Omental fat pad (tissue), 4 donors: ENCODE results near the gene ANKRD29. TPM values are rescaled to one million over a fixed set of nuclear protein-coding genes. Genes with fewer than 3 reads are reported as not detected.

ENCODE experiments used
- ATAC-seq: fragments of 150-250 bp; one replicate; pipeline ENCODE4 v1.9.1; 2016; ENCODE audit warnings: mild to moderate bottlenecking, moderate library complexity; ENCODE audit not compliant: low FRiP score
- DNase-seq: peaks from one replicate; pipeline ENCODE4 v3.0.0-alpha.2; 2019; ENCODE audit warnings: low spot score
- CTCF ChIP-seq, 3 donors: fragments of 450-650 bp; IDR thresholded peaks; one replicate each; pipeline ENCODE4 v1.5.1; 2016 to 2017; ENCODE audit warnings: antibody characterized with exemption in 3 of 3, mild to moderate bottlenecking in 3 of 3, moderate library complexity in 2 of 3
- total RNA-seq, 4 donors: library from RNA; depleted of rRNA; stranded (reverse); fragments of >200 nt; gene quantifications; one replicate each; pipeline ENCODE4 v1.1.0, GENCODE V29; 2016

ANKRD29 gene
- total RNA-seq, 4 donors from 2014 or later, result 8.1 to 51.9 (median 15.3) TPM

DNA sequence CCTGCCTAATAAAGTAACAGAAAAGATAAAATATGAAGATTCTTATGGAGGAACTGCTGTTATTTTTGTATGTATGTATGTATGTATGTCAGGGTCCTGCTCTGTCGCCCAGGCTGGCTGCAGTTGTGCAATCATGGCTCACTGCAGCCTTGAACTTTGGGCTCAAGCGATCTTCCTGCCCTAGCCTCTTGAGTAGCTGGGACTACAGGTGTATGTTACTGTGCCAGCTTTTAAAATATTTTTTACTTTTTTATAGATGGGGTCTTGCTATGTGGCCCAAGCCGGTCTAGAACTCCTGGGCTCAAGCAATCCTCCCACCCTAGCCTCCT, 26.7 kb downstream of the ANKRD29 start:
- ATAC-seq (no peak), DNase-seq (no peak)
- no peak for TF ChIP-seq CTCF (IDR thresholded peaks at IDR 0.05)

DNA sequence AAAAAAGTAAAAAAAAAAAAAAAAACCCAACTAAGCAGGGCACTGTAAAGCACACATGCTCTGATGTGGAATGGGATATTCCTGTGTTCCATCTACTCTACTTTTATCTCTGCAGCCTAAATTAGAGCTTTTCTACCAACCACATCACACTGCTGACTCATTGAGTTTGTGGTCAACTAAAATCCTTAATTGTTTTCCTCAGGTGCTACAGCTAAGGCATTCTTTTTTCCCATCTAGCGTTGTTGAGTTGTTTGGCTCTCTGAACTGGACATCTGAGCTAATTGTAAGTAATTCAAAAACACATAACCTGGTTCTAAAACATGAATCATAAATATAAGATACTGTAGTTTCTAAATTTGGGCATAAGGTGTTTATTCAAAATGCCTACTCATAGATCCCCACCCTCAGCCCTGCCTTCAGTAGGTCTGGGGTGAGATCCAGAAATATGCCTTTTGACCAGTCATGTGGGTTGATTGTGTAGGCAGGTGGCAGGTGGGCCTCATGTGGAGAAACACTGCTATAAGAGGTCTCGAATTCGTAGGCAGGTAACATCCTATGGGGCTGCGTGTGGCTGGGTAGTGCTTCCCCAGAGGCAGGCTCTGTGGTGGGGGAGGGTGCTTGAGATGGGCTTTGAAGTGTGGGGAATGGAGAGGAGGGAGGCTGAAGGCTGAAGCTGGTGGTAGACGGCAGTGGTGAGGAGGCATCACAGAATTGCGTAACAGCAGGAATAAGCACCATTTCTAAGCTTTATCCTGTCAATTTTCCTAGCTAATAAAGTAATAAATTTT, 27.2 kb downstream of the ANKRD29 start:
- ATAC-seq (no peak), DNase-seq (no peak)
- TF ChIP-seq CTCF (IDR thresholded peaks at IDR 0.05), result no peak

DNA sequence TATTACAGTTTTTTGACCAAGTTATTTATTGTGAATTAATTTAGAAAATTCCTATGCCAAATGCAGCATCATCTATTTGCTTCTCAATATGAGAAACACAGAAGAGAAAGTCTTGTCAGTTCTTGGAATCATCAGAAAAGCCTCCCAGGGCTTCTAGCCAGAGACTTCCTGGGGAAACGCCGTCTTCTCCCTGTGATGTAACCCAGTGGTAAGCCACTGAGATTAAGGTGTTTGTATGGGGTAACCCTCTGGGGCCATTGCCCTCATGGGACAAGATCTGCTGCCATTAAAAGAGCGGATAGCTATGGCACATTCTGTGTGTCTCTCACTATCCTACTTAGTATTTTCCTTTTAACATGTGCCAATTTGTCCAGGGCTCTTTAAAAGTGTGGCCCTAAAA, 28.0 kb downstream of the ANKRD29 start:
- no peak for TF ChIP-seq CTCF (IDR thresholded peaks at IDR 0.05)
- no peak for DNase-seq
- ATAC-seq, result no peak

GRCh38 chr18:23632615-23633014, 30.1 kb downstream of the ANKRD29 start:
- no peak for TF ChIP-seq CTCF (IDR thresholded peaks at IDR 0.05)
- DNase-seq (no peak), ATAC-seq (no peak)

GRCh38 chr18:23631746-23632145, 31.0 kb downstream of the ANKRD29 start:
- DNase-seq, result no peak
- no peak for TF ChIP-seq CTCF (IDR thresholded peaks at IDR 0.05)
- no peak for ATAC-seq

GRCh38 chr18:23631312-23631711, 31.4 kb downstream of the ANKRD29 start:
- ATAC-seq (no peak), DNase-seq (no peak)
- TF ChIP-seq CTCF (IDR thresholded peaks at IDR 0.05), result no peak

DNA sequence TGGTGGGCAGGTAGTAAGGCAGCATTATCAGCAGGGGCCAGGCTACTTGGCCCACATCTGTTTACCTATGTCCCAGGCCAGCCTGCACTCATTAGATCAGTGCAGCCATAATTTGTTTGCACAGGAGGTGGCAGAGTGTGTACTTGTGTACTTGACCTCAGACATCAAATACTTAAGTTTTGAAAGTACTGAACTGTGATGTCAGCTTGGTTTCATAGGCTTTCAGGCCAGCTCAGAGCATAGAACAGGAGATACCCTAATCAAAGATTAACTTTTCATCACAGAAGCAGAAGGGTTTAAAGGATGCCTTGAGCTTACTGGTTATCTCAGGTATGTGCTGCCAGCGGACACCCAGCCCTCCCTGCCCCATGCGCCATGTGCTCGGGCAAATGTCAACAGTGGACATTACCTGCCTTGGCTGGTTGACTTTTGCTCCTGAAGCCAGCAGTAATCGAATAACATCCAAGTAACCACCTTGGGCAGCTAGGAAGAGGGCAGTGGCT, 33.2 kb downstream of the ANKRD29 start:
- ATAC-seq (no peak), DNase-seq (no peak)
- no peak for TF ChIP-seq CTCF (IDR thresholded peaks at IDR 0.05)
